GM19035 (cell line): ENCODE measurements around the gene APOL1.
"Not testable (repeated sequence)": the region's sequence is repeated elsewhere in the genome, so short reads cannot be mapped to it uniquely, and the experiment has no call there.

ENCODE experiments used
- ATAC-seq: cut with Tn5 transposase; IDR thresholded peaks from one replicate; pipeline ENCODE4 v1.9.1; 2021; ENCODE audit not compliant: unreplicated experiment

APOL1 gene

GRCh38 chr22:36252754-36253522, at the start of gene APOL1:
Gene APOL1, plus strand, starts transcription at chr22:36253133. Its CDS starts 1,823 bp downstream, at chr22:36254956.
- peak; percentile 75 for ATAC-seq

- not testable (repeated sequence) for ATAC-seq
Observed at GRCh38 chr22:36203441-36203840, 49.5 kb upstream of the APOL1 start.

- no peak for ATAC-seq
Observed at GRCh38 chr22:36204001-36204631, 48.8 kb upstream of the APOL1 start.

GRCh38 chr22:36204632-36205015, 48.3 kb upstream of the APOL1 start:
- ATAC-seq: no peak

GRCh38 chr22:36205573-36205972, 47.4 kb upstream of the APOL1 start:
- ATAC-seq: not testable (repeated sequence)

GRCh38 chr22:36206255-36206654, 46.7 kb upstream of the APOL1 start:
- ATAC-seq: no peak

- ATAC-seq: no peak
Observed at GRCh38 chr22:36208162-36208765, 44.7 kb upstream of the APOL1 start.

- no peak for ATAC-seq
Observed at GRCh38 chr22:36208914-36209313, 44.0 kb upstream of the APOL1 start.

- ATAC-seq: not testable (repeated sequence)
Observed at GRCh38 chr22:36209488-36209908, 43.4 kb upstream of the APOL1 start.

GRCh38 chr22:36210224-36210623, 42.7 kb upstream of the APOL1 start:
- ATAC-seq: no peak

- ATAC-seq: no peak
Observed at GRCh38 chr22:36211237-36211861, 41.6 kb upstream of the APOL1 start.

- no peak for ATAC-seq
Observed at GRCh38 chr22:36212901-36213300, 40.0 kb upstream of the APOL1 start.

GRCh38 chr22:36213586-36213985, 39.3 kb upstream of the APOL1 start:
- no peak for ATAC-seq

- ATAC-seq: no peak
Observed at GRCh38 chr22:36215981-36216380, 37.0 kb upstream of the APOL1 start.

- no peak for ATAC-seq
Observed at GRCh38 chr22:36218648-36219193, 34.2 kb upstream of the APOL1 start.

GRCh38 chr22:36220451-36220921, 32.4 kb upstream of the APOL1 start:
- no peak for ATAC-seq

GRCh38 chr22:36221799-36222751, 30.9 kb upstream of the APOL1 start:
- no peak for ATAC-seq

- ATAC-seq: no peak
Observed at GRCh38 chr22:36222887-36223450, 30.0 kb upstream of the APOL1 start.

GRCh38 chr22:36223504-36223903, 29.4 kb upstream of the APOL1 start:
- no peak for ATAC-seq

- no peak for ATAC-seq
Observed at GRCh38 chr22:36224245-36224644, 28.7 kb upstream of the APOL1 start.
